Fibroblast of lung (primary cell): ENCODE measurements around the gene CDC34.

Experiments used
- CTCF ChIP-seq, 2 donors: IDR thresholded peaks in 1 of 2; conservative IDR thresholded peaks in 1 of 2; 1 replicate in 1 of 2; 2 replicates in 1 of 2; pipeline ENCODE4 v1.5.1; 2011 to 2012; ENCODE audit warnings: low read length in 2 of 2, control low read depth in 1 of 2, inconsistent platforms in 1 of 2, low read depth in 1 of 2, mild to moderate bottlenecking in 1 of 2
- EZH2 ChIP-seq: IDR thresholded peaks from 2 replicates; pipeline ENCODE4 v1.5.1; 2012; ENCODE audit warnings: low read length, control low read depth, mild to moderate bottlenecking; ENCODE audit errors: missing control alignments

- TF ChIP-seq CTCF (conservative IDR thresholded peaks at IDR 0.05 in 1 of 2, IDR thresholded peaks at IDR 0.05 in 1 of 2; ENCODE audit: low read depth in 1 of 2, low read length in 2 of 2) (no peak), EZH2 (no peak)
These were observed 18.0 kb upstream of the CDC34 start for GRCh38 chr19:513368-514165.
